Tibial artery (tissue), 4 donors: Measurements from ENCODE around the gene LRRC8E.

Experiments used
- DNase-seq, 2 donors: peaks; one replicate each; pipeline ENCODE4 v3.0.0-alpha.2; 2019
- H3K27ac ChIP-seq, 2 donors: fragments of 200-600 bp; sonication (generic) in 1 of 2; 1 replicate in 1 of 2; 2 replicates in 1 of 2; pipeline ENCODE4 v1.5.1; 2018 to 2019; ENCODE audit warnings: mild to moderate bottlenecking in 1 of 2
- H3K27me3 ChIP-seq, 2 donors: fragments of 200-600 bp; sonication (generic) in 1 of 2; one replicate each; pipeline versions ENCODE4 v1.5.1 to v1.6.0; 2016 to 2019
- H3K36me3 ChIP-seq, 3 donors: fragments of 200-600 bp; sonication (generic) in 2 of 3; one replicate each; pipeline ENCODE4 v1.5.1; 2016 to 2019; ENCODE audit warnings: mild to moderate bottlenecking in 2 of 3
- H3K4me1 ChIP-seq, 4 donors: fragments of 200-600 bp; sonication (generic) in 2 of 4; 1 replicate in 3 of 4; 2 replicates in 1 of 4; pipeline ENCODE4 v1.5.1; 2016 to 2019
- H3K4me3 ChIP-seq, 2 donors: fragments of 200-600 bp; sonication (generic) in 1 of 2; 1 replicate in 1 of 2; 2 replicates in 1 of 2; pipeline ENCODE4 v1.5.1; 2018 to 2019; ENCODE audit warnings: mild to moderate bottlenecking in 2 of 2
- H3K9me3 ChIP-seq, 3 donors: fragments of 200-600 bp; sonication (generic) in 1 of 3; one replicate each; pipeline ENCODE4 v1.5.1; 2016 to 2019
- intact Hi-C: fragments of 100-400 bp; cut with DNase I; formaldehyde crosslinking; loops from one replicate; pipeline ENCODE4 v1.15.0; 2023; ENCODE audit warnings: low total_unique reads
- TF ChIP-seq, protein P1 (sequence below), 2 experiments: fragments of 200-600 bp in 1 of 2; fragments of 450-650 bp in 1 of 2; IDR thresholded peaks; one replicate each; pipeline ENCODE4 v1.5.1; 2017 to 2019; ENCODE audit warnings: antibody characterized with exemption in 2 of 2, mild to moderate bottlenecking in 1 of 2, moderate library complexity in 1 of 2

Gene LRRC8E

DNA sequence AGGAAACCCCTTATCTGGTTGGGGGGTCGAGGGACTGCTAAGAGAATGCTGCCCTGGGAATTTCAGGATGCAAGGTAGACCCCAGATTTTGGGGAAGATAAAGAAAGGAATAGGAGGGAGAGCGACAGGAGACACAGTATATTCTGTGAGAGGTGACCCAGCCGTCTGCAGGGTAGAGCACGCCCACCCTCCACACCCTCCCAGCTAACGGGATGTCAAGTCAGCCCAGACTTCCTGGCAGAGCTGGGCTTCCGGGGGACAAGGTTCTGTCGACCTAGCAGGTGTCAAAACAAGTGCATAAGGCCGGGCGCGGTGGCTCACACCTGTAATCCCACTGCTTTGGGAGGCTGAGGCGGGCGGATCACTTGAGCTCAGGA is 13.4 kb upstream of the LRRC8E start:
- no peak overlapping the region for H3K27ac ChIP-seq
- H3K4me1 ChIP-seq = peaks cover 0 to 45% (median 26%) of the 10 kb centered on the region in 4 donors
- H3K27me3 ChIP-seq = peaks cover 0 to 48% of the 10 kb centered on the region in 2 donors
- intact Hi-C loops = no loop called here
- no peaks in the 10 kb centered on the region for H3K36me3 ChIP-seq
- TF ChIP-seq, protein P1, sequence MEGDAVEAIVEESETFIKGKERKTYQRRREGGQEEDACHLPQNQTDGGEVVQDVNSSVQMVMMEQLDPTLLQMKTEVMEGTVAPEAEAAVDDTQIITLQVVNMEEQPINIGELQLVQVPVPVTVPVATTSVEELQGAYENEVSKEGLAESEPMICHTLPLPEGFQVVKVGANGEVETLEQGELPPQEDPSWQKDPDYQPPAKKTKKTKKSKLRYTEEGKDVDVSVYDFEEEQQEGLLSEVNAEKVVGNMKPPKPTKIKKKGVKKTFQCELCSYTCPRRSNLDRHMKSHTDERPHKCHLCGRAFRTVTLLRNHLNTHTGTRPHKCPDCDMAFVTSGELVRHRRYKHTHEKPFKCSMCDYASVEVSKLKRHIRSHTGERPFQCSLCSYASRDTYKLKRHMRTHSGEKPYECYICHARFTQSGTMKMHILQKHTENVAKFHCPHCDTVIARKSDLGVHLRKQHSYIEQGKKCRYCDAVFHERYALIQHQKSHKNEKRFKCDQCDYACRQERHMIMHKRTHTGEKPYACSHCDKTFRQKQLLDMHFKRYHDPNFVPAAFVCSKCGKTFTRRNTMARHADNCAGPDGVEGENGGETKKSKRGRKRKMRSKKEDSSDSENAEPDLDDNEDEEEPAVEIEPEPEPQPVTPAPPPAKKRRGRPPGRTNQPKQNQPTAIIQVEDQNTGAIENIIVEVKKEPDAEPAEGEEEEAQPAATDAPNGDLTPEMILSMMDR (IDR thresholded peaks at IDR 0.05) = no peak
- no peak for DNase-seq
- H3K9me3 ChIP-seq = no peaks in the 10 kb centered on the region
- H3K4me3 ChIP-seq = no peak overlapping the region

DNA sequence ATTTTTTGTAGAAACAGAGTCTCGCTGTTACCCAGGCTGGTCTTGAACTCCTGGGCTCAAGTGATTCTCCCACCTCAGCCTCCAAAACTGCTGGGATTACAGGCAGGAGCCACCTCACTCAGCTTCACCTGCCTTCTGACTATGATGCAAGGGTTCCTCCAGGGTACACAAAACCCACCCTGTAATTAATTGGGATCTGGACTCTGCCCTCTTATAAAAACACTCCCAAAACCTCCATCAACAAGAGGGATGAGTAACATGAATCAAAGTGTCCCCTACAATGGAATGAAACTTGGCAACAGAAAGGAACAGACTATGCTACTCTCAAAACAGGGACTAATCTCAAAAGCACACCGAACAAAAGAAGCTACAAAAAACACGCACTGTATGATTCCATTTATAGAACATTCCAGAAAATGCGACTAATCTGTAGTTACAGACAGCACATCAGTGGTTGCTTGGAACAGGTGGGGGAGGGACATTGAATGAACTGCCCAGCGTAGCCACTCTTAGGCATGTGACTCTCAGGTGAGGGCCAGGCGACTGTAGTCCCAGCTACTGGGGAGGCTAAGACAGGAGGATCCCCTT is 11.0 kb upstream of the LRRC8E start:
- no peak for DNase-seq
- Histone ChIP-seq H3K4me1 (peaks cover 0 to 24% (median 12%) of the 10 kb centered on the region in 4 donors), H3K9me3 (no peaks in the 10 kb centered on the region), H3K27ac (no peak overlapping the region), H3K27me3 (peaks cover 0 to 42% of the 10 kb centered on the region in 2 donors), H3K36me3 (no peaks in the 10 kb centered on the region), H3K4me3 (no peak overlapping the region)
- TF ChIP-seq, protein P1 (IDR thresholded peaks at IDR 0.05) = no peak
- intact Hi-C loops = no loop called here

DNA sequence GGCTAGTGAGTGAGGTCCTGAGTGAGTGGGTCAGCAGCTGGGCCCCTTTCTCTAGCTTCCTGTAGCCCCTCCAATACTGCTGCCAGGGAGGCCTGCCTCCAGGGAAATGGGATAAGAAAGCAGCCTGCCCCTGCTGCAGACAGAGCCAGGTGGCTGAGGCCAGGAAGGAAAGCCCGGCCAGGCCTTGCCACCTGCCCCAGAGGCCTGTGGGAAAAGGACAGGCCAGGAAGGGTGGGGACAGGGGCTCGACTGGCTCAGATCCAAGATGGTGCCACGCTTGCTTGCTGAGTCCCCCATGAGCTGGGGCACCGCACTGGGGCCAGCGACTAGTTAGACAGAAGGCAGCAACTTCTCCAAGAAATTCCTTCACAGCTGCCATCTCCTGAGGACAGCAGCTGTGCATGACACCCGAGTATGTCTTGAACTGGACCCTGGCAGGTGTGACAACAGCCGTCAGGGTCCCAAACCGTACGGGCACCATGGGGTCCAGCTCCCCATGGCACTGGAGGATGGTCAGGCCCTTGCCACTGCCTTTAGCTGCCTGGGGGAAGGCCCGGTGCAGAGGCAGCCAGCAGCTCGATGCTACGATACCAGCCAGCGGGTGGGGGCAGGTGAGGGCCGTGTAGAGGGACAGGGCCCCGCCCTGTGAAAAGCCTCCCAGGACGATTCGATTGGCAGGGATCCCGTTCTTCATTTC is 9.1 kb upstream of the LRRC8E start:
- no peaks in the 10 kb centered on the region for H3K9me3 ChIP-seq
- peaks cover 0 to 5% (median 3%) of the 10 kb centered on the region in 4 donors for H3K4me1 ChIP-seq
- intact Hi-C loops = no loop called here
- H3K27ac ChIP-seq = no peak overlapping the region
- H3K4me3 ChIP-seq = no peak overlapping the region
- no peak for DNase-seq
- H3K36me3 ChIP-seq = no peaks in the 10 kb centered on the region
- H3K27me3 ChIP-seq = peaks cover 0 to 23% of the 10 kb centered on the region in 2 donors
- TF ChIP-seq, protein P1 (IDR thresholded peaks at IDR 0.05) = no peak

DNA sequence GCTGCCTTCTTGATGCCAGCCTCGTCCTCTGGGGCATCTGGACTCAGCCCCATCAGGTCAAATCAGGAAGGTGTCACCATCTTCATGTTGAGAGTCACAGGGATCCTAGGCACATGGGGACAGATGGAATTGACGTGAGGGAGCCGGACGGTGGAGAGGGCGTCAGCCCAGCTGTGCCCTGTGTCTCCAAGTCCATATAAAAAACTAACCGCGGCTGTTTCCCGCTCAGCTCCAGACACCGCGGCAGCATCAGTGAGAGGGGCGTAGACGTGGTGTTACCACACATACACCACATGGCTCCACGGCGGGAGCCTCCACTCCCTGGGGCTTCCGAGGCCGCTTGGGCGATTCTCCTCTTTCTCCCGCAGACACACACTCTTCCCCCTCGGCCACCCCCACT is 8.5 kb upstream of the LRRC8E start:
- no peak overlapping the region for H3K27ac ChIP-seq
- intact Hi-C loops = no loop called here
- no peak for DNase-seq
- no peaks in the 10 kb centered on the region for H3K9me3 ChIP-seq
- TF ChIP-seq, protein P1 (IDR thresholded peaks at IDR 0.05) = no peak
- no peak overlapping the region for H3K4me3 ChIP-seq
- H3K4me1 ChIP-seq = no peaks in the 10 kb centered on the region
- H3K36me3 ChIP-seq = no peaks in the 10 kb centered on the region
- H3K27me3 ChIP-seq = peaks cover 0 to 17% of the 10 kb centered on the region in 2 donors

DNA sequence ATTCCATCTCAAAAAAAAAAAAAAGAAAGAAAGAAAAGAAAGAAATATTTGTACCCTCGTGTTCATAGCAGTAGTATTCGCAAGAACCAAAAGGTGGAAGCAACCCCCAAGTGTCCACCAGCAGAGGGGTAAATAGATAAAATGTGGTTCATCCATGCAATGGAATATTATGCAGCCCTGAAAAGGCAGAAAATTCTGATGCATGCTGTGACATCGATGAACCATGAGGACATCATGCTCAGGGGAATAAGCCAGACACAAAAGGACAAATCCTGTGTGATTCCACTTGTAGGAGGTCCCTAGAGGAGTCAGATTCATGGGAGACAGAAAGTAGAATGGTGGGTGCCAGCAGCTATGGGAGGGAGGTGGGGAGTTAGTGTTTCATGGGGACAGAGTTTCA is 6.4 kb upstream of the LRRC8E start:
- TF ChIP-seq, protein P1 (IDR thresholded peaks at IDR 0.05) = no peak
- Histone ChIP-seq H3K36me3 (no peaks in the 10 kb centered on the region), H3K27me3 (peaks cover 0 to 10% of the 10 kb centered on the region in 2 donors), H3K27ac (no peak overlapping the region), H3K4me1 (no peaks in the 10 kb centered on the region), H3K4me3 (no peak overlapping the region), H3K9me3 (no peaks in the 10 kb centered on the region)
- intact Hi-C loops = no loop called here
- DNase-seq = no peak
